Dermis blood vessel endothelial cell (primary cell): ENCODE results near the gene GPATCH4. TPM values are rescaled to one million over a fixed set of nuclear protein-coding genes. Genes with fewer than 3 reads are reported as not detected.
"Not testable (repeated sequence)": the region's sequence is repeated elsewhere in the genome, so short reads cannot be mapped to it uniquely, and the experiment has no call there.

Source experiments
- DNase-seq: peaks from one replicate; pipeline ENCODE4 v3.0.0; 2010
- total RNA-seq: library from RNA; depleted of rRNA; stranded (reverse); fragments of >200 nt; gene quantifications from 2 replicates; pipeline ENCODE4 v1.2.3, GENCODE V29; 2014

Gene GPATCH4
- total RNA-seq, 1 donor from 2014 or later: 16.7 TPM

GRCh38 chr1:156595016-156595415 lies 6.3 kb downstream of the GPATCH4 start:
- DNase-seq: no peak

- DNase-seq: no peak
These were observed 7.1 kb downstream of the GPATCH4 start for GRCh38 chr1:156594190-156594589.

GRCh38 chr1:156593661-156593989 lies 7.7 kb downstream of the GPATCH4 start:
- DNase-seq: no peak

- DNase-seq: peak; percentile 77
These were observed 8.2 kb downstream of the GPATCH4 start for GRCh38 chr1:156592910-156593660.

GRCh38 chr1:156592158-156592909 lies 8.9 kb downstream of the GPATCH4 start:
- no peak for DNase-seq

GRCh38 chr1:156591432-156592157 lies 9.7 kb downstream of the GPATCH4 start, which contains the start of gene NAXE:
NAXE (plus strand) TSS chr1:156591776; CDS start chr1:156591805, 29 bp downstream.
- peak; percentile 68 for DNase-seq

GRCh38 chr1:156591181-156591431 lies 10.2 kb downstream of the GPATCH4 start:
- no peak for DNase-seq

GRCh38 chr1:156590326-156591180 lies 10.7 kb downstream of the GPATCH4 start:
- DNase-seq: no peak

- peak; percentile 47 for DNase-seq
These were observed 11.7 kb downstream of the GPATCH4 start for GRCh38 chr1:156589546-156589945.

GRCh38 chr1:156587927-156588326 lies 13.4 kb downstream of the GPATCH4 start:
- DNase-seq: not testable (repeated sequence)

- no peak for DNase-seq
These were observed 14.3 kb downstream of the GPATCH4 start for GRCh38 chr1:156586892-156587477.

- no peak for DNase-seq
These were observed 15.0 kb downstream of the GPATCH4 start for GRCh38 chr1:156586323-156586722.

- DNase-seq: no peak
These were observed 16.5 kb downstream of the GPATCH4 start for GRCh38 chr1:156584813-156585212.

- peak; percentile 95 for DNase-seq
These were observed 17.3 kb downstream of the GPATCH4 start for GRCh38 chr1:156583821-156584622.

- DNase-seq: no peak
These were observed 18.8 kb downstream of the GPATCH4 start for GRCh38 chr1:156582388-156583017.

GRCh38 chr1:156581661-156582387 lies 19.5 kb downstream of the GPATCH4 start:
- no peak for DNase-seq

GRCh38 chr1:156579472-156579871 lies 21.8 kb downstream of the GPATCH4 start, which contains the start of gene TTC24:
TTC24 (plus strand) TSS chr1:156579723; CDS start chr1:156581365, 1,642 bp downstream.
- no peak for DNase-seq

- no peak for DNase-seq
These were observed 23.2 kb downstream of the GPATCH4 start for GRCh38 chr1:156578055-156578454.

GRCh38 chr1:156577550-156577949 lies 23.7 kb downstream of the GPATCH4 start:
- no peak for DNase-seq

GRCh38 chr1:156574039-156574633 lies 27.1 kb downstream of the GPATCH4 start:
- no peak for DNase-seq
